HG02798 (cell line): ENCODE results near the gene MYCBPAP.

Experiments
- ATAC-seq: cut with Tn5 transposase; IDR thresholded peaks from one replicate; pipeline ENCODE4 v1.9.1; 2021; ENCODE audit warnings: mild to moderate bottlenecking; ENCODE audit not compliant: unreplicated experiment, poor library complexity

Gene MYCBPAP

DNA sequence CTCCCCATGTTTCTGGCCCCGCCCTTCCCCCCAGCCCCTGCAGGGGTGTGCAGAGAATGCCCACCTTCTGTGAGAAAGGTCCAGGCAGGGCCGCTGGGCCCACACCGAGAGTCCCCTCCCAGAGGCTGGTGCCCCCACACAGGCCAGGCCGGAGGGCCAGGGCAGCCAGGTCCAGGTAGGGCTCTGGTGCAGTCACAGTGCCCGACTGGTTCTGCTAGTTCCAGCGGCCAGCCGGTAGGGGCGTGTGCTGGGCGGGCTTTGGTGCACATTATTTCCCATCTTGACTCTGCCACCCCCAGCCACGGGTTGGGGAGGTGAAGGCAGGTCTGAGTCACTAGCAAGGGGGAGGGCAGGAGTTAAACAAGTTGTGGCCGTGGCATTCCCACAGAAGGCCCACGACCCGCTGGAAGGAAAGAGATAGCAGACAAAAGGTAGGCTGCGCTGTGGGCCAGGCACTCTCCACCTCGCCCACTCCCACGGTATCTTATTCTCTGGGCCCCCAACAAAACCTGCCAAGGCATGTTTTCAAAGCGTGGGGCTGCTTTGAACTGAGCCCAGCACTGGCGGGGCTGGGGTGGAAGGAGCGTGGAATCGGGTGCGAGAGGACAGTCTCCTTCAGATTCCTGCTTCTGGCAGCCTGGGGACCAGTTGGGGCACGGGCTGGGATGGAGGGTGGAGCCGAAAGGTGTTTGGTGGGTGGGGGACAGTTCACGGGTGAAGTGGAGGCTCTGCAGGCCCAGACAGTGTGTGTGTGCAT is 26.2 kb downstream of the MYCBPAP start:
- no peak for ATAC-seq

DNA sequence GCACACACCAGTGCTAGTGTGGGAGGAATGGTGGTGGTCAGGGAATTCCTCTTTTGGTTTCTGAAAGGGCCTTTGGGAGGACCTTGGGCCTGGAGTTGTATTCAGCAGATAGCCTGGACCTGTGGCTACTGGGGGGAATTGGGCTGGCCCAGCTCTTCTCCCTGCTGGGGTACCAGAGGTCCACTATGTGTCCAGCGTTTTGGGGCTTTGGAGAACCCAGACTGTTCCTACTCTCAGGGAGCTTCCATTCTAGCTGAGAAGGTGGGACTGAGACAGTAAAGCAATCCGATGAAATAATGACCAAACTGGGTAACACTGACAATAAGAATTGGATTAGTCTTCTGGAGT is 26.7 kb downstream of the MYCBPAP start:
- ATAC-seq, result no peak

DNA sequence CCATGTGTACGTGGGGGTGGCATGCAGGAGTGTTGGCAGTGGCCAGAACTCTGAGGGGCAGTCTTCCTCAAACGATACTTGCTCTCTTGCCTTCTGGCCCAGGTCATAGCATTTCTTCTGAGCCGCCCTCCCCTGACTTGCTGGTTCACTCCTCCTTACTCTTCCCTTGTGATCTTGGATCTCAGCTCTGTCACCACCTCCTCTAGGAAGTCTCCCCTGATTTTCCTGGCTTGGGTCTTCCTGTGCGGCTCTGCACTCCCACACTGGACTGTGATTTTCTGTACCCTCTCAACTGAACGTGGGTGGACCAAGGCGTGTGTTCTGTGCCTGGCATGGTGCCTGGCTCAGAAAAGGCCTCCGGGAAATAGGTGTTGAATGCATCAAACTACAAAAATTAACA is 27.2 kb downstream of the MYCBPAP start:
- ATAC-seq, result no peak

DNA sequence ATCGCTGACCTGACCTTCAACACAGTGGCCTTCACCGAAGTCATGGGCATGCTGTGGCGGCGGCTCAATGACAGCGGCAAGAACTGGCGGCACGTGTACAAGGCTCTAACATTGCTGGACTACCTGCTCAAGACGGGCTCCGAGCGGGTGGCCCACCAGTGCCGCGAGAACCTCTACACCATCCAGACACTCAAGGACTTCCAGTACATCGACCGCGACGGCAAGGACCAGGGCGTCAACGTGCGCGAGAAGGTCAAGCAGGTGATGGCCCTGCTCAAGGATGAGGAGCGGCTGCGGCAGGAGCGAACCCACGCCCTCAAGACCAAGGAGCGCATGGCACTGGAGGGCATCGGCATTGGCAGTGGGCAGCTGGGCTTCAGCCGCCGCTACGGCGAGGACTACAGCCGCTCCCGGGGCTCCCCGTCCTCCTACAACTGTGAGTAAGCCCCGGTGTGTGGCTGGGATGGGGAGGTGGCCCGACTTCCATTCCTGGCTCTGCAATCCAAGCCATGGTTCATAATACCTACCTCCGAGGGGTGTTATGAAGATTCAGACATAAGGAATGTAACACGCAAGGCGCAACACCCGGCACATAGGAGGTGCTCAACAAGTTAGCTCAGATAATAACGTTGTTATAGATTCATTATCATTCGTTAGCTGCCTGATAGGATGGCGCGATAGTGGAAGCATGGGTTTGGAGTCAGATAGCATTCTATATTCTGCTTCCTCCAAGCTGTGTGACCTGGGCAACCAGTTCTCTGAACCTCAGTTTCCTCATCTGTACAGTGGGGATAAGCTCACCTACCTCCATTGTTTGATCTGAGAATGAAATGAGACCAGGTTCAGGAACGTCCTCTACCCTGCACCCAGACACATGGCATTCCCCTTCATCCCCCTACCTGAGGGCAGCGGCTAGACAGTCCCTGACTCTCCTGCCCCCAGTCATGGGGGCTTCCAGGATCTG is 28.7 kb downstream of the MYCBPAP start:
- no peak for ATAC-seq

DNA sequence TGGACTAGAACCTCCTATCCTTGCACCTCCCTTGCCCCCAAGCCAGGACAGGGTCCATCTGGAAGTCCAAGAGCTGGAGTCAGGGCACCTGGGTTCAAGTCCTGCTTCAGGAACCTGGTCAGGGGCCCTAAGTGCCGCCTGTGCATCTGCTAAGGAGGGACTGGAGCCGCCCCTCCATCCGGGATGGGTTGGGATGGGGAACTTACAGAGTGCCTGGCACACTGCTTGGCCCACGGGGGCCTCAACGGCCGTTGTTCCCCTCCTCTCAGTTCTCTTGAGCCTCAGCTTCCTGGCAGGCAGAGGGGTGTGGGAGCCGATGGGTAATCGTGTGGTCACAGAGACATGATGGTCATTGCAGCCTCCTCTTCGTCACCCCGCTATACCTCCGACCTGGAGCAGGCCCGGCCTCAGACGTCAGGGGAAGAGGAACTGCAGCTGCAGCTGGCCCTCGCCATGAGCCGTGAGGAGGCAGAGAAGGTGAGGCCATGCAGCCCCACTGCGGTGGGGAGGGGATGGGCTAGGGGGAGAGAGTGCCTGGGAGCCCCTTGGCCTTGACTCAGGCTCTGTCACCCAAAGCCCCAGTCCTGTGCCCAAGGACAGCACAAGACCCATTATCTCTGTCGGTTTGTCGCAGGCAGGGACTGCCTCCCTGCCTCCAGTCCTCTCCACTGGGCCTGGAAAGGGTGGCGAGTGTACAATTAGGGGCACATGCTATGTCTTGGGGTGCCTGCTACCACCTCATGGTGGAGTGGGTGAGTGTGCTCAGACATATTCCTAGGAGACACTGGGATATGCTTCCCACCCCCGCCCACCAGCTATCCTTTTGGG is 29.7 kb downstream of the MYCBPAP start:
- no peak for ATAC-seq

DNA sequence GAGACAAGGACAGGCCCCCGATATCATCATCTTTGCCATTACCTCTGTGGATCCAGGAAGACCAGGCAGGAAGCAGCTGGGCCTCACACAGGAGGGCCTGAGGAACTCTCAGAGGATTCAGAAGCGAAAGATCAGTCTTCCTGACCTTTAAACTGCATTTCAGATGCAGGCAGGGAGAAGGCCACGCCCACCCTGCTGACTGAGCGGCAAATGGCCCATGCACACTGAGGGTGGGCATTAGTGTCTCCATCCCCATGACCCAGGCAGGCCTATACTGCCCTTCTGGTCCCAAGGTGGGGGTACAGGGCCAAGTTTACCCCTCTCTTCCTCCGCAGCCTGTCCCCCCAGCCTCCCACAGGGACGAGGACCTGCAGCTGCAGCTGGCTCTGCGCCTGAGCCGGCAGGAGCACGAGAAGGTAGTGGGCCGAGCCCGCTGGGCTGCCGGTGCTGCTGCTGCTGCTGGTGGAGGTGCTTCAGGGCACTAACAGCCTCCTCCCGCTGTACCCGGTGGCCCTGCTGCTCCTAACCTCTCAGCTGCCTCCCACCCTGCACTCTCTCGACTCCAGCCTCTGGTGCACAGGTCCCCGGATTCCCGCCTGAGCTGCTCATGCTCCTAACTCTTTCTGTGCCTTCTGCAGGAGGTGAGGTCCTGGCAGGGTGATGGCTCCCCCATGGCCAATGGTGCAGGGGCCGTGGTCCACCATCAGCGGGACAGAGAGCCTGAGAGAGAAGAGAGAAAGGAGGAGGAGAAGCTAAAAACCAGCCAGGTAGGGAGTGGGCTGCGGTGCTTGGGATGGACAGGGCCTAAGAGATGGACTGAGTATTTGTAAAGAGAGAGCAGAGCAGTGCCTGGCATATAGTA is 30.5 kb downstream of the MYCBPAP start:
- no peak for ATAC-seq

DNA sequence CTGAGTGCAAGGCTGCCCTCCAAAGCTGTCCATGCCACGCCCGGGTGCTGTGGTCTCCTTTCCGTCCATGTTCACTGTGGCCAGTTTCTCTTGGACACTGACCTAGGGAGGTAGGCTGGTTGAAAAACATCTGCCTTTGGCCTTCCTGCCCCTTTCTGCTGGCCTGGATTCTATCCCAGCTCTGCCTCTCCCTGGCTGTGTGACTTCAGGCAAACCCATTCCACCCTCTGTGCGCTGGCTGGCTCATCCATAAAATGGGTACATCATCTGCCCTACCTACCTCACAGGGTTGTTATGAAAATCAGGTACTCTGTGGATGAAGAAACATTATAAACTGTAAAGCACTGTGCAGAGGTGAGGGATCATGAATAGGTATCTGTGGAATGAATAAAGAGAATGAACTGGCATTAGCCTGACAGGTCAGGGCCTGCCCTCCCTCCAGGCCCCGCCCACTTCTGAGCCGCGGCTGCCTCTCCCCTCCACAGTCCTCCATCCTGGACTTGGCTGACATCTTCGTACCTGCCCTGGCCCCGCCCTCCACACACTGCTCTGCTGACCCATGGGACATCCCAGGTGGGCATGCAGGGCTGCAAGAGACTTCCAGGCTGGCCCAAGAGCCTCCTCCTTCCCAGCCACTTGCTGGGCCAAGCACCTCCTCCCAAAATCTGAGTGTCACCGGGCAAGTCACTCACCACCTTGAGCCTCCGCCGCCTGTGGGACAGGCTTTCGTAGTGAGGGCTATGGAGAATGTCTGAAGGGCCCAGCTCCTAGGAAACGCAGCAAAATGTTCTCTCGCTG is 31.7 kb downstream of the MYCBPAP start:
- no peak for ATAC-seq

DNA sequence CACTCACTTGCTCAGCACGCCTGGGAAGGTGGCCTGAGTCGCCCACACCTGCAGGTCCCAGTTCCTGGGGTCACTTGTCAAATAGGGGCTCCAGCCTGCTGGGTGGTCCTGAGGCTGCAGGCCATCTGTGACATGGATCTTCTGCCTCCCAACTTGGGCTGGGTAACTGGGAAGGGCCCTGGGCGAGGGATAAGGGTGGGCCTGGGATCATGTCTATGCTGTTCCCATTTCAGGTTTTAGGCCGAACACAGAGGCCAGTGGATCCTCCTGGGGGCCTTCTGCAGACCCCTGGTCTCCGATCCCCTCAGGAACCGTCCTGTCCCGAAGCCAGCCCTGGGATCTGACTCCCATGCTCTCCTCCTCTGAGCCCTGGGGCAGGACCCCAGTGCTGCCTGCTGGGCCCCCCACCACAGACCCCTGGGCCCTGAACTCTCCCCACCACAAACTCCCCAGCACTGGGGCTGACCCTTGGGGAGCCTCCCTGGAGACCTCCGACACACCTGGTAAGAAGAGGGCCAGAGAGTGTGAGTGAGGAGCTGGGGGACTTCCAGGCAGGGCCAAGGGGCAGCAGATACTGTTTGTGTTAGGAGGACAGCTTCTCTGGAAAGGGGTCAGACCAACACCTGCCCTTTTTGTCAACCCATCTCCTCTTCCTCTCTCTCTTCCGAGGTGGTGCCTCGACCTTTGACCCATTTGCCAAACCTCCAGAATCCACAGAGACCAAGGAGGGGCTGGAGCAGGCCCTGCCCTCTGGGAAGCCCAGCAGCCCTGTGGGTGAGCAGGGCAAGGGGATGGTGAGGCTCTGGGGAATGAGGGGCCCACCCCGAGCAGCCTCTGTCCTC is 32.5 kb downstream of the MYCBPAP start:
- no peak for ATAC-seq

DNA sequence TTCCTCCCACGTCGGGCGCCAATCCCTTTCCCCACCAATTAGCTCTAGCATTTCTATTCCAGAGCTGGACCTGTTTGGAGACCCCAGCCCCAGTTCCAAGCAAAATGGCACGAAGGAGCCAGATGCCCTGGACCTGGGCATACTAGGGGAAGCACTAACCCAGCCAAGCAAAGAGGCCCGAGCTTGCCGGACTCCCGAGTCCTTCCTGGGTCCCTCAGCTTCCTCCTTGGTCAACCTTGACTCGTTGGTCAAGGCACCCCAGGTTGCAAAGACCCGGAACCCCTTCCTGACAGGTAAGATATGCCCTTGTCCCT is 33.1 kb downstream of the MYCBPAP start:
- no peak for ATAC-seq

DNA sequence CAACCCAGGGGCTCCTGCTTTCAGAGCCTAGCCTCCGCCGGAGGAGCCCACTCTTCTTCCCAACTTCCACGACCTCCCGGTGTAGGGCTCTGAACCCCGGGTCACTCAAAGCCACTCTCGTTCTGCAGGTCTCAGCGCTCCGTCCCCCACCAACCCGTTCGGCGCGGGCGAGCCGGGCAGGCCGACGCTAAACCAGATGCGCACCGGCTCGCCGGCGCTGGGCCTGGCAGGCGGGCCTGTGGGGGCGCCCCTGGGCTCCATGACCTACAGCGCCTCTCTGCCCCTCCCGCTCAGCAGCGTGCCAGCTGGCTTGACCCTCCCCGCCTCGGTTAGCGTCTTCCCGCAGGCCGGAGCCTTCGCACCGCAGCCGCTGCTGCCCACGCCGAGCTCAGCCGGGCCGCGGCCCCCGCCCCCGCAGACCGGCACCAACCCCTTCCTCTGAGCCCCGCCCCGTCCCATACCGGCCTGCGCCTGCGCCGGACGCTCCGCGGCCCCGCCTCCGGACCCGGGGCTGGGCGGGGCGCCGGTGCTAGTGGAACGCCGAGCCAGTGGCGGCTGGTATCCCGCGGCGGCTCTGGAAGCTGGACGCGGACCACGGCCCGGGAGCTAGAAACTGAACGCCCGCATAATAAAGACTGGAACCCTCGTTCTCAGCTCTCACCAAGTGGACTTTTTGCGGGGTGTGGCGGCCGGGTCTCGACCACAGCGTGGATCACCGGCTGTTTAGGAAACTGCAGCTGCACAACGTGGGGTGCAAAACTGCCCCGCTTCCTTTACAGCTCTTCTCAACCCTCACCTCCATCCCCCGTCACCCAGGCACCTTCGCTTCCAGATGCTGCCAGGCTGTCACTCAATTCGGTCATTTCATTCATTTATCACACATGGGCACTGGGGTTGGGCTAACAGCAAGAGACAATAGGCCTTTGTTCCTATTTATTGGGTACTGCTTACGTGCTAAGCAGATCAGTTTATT is 33.8 kb downstream of the MYCBPAP start:
- ATAC-seq, result peak; percentile 83

DNA sequence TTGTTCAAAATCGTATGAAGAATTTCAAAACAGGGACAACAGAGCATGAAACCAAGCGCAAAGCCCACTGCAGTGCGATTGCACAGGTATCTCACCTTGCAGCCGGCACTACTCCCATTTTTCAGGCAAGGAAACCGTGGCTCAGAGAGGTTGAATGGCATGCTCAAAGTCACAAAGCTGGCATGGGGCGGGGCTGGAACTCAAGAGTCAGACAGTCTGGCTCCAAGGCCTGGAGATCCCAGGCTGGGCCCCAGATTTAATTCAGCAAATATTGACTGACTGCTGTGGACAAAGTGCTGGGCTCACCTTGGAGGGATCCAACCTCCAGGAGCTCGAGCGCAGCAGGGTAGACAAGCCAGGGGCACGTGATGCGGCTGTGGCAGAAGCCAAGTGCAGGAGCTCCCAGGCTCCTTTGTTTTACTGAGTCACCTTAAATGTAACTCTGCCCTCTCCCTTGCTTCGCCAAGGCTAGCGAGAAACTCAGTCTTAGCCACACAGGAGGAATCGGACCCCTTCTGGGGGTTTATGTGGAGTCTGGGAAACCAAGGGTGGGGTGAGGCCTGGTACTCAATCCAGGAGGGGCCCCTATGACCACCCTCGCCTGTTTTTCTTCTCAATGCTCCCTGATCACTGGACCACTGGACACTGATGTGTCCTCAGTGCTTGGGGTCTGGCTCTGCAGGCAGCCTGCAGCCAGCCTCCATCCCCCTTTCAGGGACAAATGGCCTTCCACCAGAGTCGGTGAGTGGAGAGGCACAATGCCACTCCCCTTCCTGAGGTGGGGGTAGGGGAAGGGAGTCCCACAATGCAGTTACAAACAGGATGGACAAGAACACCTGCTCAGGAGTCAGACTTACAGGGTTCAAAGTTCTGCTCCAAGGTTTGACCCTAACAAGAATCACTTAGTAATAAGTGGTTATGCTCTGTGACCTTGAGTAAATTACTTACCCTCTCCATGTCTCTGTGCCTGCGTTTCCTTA is 34.8 kb downstream of the MYCBPAP start:
- no peak for ATAC-seq

DNA sequence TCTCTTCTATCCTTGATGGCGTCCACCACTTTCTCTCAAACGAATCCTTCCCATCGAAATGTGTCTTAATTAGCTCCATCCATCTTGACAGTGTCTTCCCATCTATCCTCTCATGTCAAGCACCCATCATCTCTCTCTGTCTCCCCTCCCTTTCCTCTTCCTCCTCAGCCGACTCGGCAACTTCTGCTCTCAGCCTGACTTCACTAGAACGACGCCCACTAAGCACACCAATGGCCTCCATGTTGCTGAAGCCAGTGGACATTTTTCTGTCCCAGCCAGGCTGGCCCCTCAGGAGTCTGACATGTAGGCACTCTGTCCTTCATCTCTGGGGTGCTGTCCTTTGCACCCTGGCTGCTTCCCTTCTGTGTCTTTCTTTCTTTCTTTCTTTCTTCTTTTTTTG is 36.3 kb downstream of the MYCBPAP start:
- ATAC-seq, result no peak

DNA sequence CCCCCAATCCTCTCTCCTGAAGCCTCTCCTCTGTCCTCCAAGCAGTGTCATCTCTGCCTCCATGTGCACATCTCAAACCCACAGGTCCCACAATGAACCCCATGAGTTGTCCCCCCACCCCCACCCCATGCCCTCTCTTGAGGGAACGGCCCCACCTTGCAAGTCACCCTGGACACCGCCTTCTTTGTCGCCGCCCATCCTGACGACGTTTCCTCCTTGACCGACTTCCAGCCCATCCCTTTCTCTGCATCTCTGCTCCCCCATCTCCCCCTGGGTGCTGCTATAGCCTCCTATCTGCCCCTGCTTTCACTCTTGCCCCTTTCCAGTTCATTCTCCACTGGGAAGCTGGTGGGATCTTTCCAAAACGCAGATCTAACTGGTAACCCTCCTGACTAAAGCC is 37.1 kb downstream of the MYCBPAP start:
- no peak for ATAC-seq

DNA sequence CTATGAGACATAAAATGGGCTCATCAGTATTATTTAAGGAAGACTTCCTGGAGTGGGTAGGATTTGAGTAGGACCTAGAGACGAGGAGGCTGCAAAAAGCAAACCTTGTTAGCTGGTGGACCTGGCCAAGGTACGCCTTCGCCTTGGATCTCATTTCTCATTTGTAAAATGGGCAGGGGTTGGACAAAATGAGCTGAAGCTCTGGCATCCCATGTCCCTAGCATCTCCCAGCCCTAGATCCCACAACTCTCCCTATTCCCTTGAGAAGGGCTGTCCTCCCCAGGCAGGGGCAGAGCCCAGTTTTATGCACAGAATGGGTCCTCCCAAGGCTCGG is 38.4 kb downstream of the MYCBPAP start:
- no peak for ATAC-seq

DNA sequence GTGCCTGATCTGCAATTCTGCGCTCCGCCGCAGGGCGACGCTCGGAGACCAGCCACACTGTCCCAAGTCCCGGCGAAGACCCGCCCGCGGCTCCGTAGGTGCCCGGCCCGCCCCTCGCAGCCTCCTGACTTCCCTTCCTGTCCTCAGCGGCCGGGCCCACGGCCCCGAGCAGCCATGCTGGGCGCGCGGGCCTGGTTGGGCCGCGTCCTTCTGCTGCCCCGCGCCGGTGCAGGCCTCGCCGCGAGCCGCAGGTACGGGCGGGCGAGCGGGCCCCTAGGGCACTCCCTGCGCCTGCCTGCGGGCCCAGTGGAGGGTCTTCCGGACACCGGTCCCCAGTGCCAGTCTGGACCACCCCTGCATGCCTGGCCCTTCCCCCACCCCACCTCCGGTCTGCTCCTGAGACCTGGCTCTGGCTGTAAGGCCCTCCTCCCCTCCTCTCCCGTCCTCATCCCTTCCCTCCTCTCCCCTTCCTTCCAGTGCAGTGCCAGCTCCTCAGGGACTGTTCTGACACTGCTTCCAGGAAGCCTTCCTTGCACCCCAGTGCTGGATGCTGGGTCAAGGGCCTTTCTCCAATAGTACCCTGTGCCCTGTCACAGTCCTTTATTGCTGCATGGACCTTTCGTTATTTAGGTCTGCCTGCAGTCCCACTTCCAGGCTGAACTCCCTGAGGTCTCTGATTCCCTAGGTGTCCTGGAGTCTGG is 38.9 kb downstream of the MYCBPAP start, which contains the start of gene SPATA20:
Gene SPATA20, plus strand, starts transcription at position 140 of the 701 bp plus-strand sequence. Its CDS starts 35 bp downstream, at position 175.
- ATAC-seq, result peak; percentile 70

DNA sequence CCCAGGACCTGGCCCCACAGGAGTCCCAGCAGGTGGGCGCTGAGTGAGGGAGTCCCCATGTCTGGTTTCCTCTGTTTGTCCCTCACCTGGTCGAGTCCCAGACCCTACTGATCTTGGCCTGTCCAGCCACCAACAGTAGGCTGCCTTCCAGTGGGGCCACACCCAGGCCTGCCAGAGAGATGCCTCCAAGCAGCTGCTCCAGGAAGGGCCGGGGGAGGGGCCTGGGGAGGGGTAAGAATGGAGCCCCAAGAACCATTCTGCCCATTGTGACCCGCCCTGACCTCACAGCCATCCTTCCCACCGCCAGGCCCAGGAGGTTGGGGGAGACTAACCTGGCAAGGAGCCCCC is 39.5 kb downstream of the MYCBPAP start:
- no peak for ATAC-seq
